ENCODE data around the gene RALGPS1.
"Not testable (repeated sequence)": the region's sequence is repeated elsewhere in the genome, so short reads cannot be mapped to it uniquely, and the experiment has no call there.

The RALGPS1 gene

DNA sequence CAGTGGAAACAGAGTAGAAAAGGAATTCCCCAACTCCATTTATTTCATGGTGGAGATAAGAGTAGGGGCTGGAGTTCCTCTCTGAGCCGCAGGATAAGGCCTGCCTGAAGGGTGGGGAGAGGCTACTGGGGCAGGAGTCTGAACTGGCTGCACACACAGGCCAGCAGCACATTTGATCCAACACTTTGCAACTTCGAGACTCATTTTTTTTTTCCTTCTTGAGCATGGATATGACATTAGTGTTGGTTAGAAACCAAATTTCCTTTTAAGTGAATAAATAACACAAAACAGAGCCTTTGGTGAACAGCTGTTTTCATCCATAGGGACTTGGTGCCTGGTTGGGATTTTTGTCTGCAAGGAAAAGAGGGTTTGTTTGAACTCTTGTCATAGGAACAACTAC lies 76.6 kb downstream of the RALGPS1 start:
- DNase-seq = no peak

- no peak for DNase-seq
Measured at GRCh38 chr9:126992427-126992826, 77.8 kb downstream of the RALGPS1 start.

DNA sequence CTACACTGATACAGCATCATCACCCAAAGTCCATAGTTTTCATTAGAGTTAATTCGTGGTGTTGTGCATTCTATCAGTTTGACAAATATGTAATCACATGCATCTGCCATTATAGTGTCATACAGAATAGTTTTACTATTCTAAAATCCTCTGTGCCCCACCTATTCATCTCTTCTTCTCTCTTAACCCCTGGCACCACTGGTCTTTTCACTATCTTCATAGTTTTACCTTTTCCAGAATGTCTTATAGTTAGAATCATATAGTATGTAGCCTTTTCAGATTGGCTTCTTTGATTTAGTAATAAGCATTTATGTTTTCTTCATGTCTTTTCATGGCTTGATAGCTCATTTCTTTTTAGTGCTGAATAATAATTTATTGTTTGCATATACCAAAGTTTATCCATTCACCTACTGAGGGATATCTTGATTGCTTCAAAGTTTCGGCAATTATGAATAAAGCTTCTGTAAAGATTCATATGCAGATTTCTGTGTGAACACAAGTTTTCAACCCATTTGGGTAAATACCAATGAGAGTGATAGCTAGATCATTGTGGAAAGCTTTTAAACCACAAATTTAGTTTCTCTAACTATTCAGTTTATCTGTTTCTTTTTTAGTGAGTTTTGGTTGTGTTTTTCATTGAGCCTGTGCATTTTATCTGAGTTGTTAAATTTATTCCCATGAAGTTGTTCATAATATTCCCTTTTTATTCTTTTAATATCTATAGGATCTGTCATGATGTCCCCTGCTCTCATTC lies 84.9 kb downstream of the RALGPS1 start:
- no peak for DNase-seq

GRCh38 chr9:127004946-127005769 lies 90.6 kb downstream of the RALGPS1 start:
- DNase-seq = peak; percentile 75

- no peak for DNase-seq
Measured at GRCh38 chr9:127005770-127006314, 91.3 kb downstream of the RALGPS1 start.

GRCh38 chr9:127007638-127008037 lies 93.1 kb downstream of the RALGPS1 start:
- no peak for DNase-seq

DNA sequence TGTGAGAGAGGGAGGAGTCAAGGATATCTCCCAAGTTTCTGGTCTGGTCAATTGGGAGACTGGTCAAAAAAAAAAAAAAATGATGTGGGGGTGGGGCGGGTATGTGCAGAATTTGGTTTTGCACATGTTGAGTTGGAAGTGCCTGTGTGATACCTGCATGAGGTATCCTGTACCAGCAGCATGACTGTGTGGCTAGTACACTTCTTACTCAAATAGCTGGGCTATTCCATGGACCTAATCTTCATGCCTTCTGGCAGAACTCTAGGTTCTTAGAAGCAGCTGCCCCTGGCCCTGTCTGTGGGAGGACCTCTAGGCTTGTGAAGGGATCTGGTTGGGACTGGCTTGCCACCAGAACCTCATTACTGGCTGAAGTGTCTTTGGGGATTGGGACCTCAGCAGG lies 93.5 kb downstream of the RALGPS1 start:
- no peak for DNase-seq

DNA sequence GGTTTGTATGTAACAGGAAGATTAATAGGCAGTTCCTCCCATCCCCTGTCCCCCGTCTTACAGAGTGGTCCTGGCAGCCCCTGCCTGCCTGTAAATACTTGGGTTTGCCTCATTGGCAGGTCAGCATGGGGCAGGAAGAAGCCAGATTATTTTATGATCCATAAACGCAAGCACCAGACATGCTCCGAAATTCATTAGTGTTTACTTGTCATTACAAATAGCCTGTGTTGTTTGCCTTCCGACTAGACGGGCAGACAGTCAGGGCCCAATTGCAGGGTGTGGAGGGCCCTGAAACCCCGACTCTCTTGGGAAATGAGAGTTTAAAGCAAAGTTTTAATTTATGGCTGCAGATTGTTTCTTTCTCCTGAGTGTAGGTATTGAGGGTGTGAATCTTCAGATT lies 97.2 kb downstream of the RALGPS1 start:
- no peak for DNase-seq

DNA sequence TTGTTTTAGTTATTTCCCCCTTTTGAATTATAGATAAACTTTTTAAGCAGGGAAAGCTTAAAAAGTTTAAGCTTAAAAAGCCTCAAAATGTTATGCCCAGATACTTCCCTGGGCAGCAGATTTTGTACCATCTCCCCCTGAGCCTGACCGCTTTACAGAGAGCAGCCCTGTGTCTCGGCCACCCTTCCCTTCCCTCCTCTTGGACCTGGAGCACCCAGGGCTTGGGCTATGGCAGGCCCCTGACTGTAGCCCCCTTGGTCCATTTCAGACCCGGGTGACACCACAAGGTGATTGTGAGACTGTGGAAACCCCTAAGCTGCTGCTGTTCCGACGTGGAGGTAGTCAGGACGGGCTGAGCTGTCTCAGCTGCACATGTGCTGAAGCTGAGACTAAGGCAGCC lies 97.7 kb downstream of the RALGPS1 start:
- no peak for DNase-seq

GRCh38 chr9:127013597-127013996 lies 99.0 kb downstream of the RALGPS1 start:
- DNase-seq = no peak

GRCh38 chr9:127014216-127014909 lies 99.8 kb downstream of the RALGPS1 start:
- DNase-seq = no peak

- no peak for DNase-seq
Measured at GRCh38 chr9:127014910-127015540, 100.4 kb downstream of the RALGPS1 start.

- DNase-seq = no peak
Measured at GRCh38 chr9:127015921-127016512, 101.4 kb downstream of the RALGPS1 start.

- not testable (repeated sequence) for DNase-seq
Measured at GRCh38 chr9:127017979-127018378, 103.4 kb downstream of the RALGPS1 start.

DNA sequence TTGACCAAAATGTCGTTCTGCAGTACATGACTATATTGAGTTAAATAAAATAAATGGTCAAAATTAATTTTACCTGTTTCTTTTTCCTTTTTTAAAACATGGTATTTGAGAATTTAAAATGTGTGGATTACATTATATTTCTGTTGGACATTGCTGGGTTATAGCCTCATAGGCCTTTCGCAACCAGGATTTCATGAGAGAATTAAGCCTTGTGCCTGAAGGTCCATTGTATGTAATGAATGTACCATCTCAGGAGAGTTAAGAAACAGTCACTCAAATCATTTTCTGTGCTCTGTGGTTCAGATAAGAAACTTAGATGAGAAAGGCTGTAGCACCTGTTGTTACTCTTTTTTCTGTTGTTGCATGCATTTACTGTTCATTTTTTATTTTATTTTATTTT lies 104.4 kb downstream of the RALGPS1 start:
- no peak for DNase-seq

GRCh38 chr9:127020036-127020801 lies 105.6 kb downstream of the RALGPS1 start:
- no peak for DNase-seq

GRCh38 chr9:127020802-127021078 lies 106.2 kb downstream of the RALGPS1 start:
- no peak for DNase-seq

DNA sequence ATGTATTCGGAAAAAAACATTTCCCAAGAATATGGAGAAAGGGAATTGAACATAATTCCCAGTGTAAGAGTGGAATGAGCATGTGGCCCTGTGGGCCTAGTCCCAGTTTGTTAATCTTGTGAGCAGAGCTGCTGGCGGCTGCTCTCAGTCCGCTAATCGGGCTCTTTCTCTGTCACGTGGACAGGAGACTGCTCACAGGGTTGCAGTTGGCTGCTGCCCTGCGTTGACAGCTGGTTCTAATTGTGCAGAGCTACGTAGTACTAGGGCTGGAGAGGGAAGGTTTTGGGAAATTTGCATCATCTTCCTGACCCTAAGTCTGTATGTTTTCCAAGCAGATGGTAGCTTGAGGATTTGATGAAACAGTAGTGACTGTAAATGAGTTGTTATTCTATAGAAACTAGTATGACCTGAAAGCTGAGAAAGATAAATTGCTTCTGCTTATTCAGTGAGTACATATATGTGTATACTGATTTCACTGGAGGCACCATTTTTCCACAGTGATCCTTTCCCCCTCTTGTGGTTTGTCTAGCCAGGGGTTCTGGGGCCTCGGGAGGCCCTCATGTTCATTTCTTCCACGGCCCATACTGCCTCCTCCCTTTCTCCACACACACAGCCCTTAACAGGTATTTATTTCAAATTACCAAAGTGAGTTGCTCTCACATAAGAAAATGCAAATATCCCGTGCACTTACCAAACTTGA lies 107.2 kb downstream of the RALGPS1 start:
- no peak for DNase-seq

DNA sequence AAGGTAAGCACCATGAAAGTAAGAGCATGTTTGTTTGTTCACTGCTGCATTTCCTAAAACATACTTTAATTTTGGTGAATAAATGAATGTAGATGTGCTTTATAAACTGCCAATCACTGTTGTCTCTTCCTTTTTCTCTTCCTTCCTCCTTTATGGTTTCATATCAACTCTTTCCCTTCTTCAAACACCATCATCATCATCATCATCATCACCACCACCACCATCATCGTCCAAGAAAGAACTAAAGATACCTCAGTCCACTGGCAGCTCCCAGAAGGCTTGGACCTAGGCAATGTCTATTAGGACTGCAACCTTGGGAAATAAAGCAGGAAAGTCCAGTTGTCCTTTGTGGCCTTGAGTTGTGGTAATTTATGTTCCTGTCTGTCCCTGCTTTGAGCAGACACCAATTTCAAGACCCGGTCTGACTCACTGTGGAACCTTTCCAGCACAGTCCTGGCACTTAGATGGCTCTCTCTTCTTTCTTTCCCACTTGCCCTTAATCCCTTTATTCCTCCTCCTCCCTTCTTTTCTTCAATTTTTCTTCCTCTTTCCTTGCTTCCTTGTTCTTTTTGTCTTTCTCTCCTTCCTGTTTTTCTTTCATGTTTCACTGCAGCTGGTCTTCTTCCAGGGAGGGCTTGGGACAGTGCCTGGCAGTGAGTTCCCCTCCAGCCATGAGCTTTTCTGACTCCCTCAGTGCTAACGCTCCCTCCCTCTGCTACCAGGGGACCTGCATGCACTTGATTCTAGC lies 108.5 kb downstream of the RALGPS1 start:
- DNase-seq = no peak

GRCh38 chr9:127025042-127025441 lies 110.5 kb downstream of the RALGPS1 start:
- no peak for DNase-seq

Data from CD4-positive, alpha-beta T cell treated with Interleukin-6 for 4 hours (primary cell).